MCF 10A (cell line): ENCODE data around the gene TESPA1. TPM values are rescaled to one million over a fixed set of nuclear protein-coding genes. Genes with fewer than 3 reads are reported as not detected.

Experiments
- BruUV-seq: library from RNA; stranded (reverse); fragments of 400-500 nt; replicated peaks from 2 replicates; lab custom pipeline; 2021; lab: Mats Ljungman, UMichigan
- CTCF ChIA-PET: fragments of 300-600 bp; sonication (Branson Sonifier 250); formaldehyde crosslinking; extraction: SDS; loops from one replicate; lab custom pipeline; 2021; ENCODE audit warnings: antibody characterized with exemption, inconsistent platforms; lab: Yijun Ruan, JAX
- POLR2A ChIA-PET: fragments of 300-600, 350-650 bp; sonication (Branson Sonifier 250); formaldehyde crosslinking; extraction: SDS; loops from one replicate; lab custom pipeline; 2020; ENCODE audit warnings: antibody characterized with exemption, inconsistent platforms; lab: Yijun Ruan, JAX
- DNase-seq: peaks from one replicate; pipeline ENCODE4 v3.0.0-alpha.2; 2018; ENCODE audit not compliant: unreplicated experiment
- H3K27ac Mint-ChIP-seq: one replicate; pipeline ENCODE4 v1.8.0; 2022; ENCODE audit warnings: mild to moderate bottlenecking, low read depth, mixed read lengths; ENCODE audit not compliant: unreplicated experiment
- H3K27me3 Mint-ChIP-seq: one replicate; pipeline ENCODE4 v1.8.0; 2022; ENCODE audit warnings: mixed read lengths; ENCODE audit not compliant: insufficient read depth, unreplicated experiment
- H3K36me3 Mint-ChIP-seq: one replicate; pipeline ENCODE4 v1.8.0; 2022; ENCODE audit warnings: mild to moderate bottlenecking, moderate library complexity, mixed read lengths; ENCODE audit not compliant: insufficient read depth, unreplicated experiment
- H3K4me1 Mint-ChIP-seq: one replicate; pipeline ENCODE4 v1.8.0; 2022; ENCODE audit warnings: mixed read lengths; ENCODE audit not compliant: insufficient read depth, unreplicated experiment
- H3K4me3 Mint-ChIP-seq: one replicate; pipeline ENCODE4 v1.8.0; 2022; ENCODE audit warnings: mild to moderate bottlenecking, moderate library complexity, mixed read lengths; ENCODE audit not compliant: unreplicated experiment
- H3K9me3 Mint-ChIP-seq: one replicate; pipeline ENCODE4 v1.8.0; 2022; ENCODE audit warnings: mixed read lengths; ENCODE audit not compliant: unreplicated experiment
- intact Hi-C: fragments of 100-400 bp; cut with micrococcal nuclease; formaldehyde crosslinking; loops from 2 replicates; pipeline ENCODE4 v1.14.1; 2022
- total RNA-seq: library from RNA; stranded (reverse); gene quantifications from 2 replicates; pipeline ENCODE4 v1.2.3, GENCODE V29; 2022
- TF ChIP-seq, protein P1 (sequence below): fragments of 200-600 bp; IDR thresholded peaks from one replicate; pipeline ENCODE4 v1.8.0; 2022; ENCODE audit warnings: antibody characterized with exemption, mild to moderate bottlenecking; ENCODE audit not compliant: unreplicated experiment

Gene TESPA1
- total RNA-seq, 1 experiment from 2014 or later = not detected

DNA sequence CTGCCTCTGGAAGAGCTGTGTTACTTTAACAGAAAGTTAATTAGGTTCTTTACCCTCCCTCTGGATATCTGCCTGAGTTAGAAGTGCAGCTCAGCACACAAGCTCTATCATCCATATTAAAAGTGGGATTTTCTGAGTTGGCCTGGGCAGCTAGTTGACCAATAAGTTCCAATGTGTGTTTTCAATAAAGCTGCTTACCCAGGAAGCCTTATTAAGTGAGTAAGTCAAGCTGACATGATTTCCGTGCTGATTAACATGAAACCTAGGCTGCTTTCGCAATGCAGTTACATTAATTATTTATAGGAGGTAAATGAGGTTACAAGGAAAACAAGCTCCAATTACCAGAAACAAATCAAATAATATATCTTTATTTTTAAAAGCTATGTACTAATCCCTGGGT is 40.0 kb upstream of the TESPA1 start:
- no TSS peak for BruUV-seq
- CTCF ChIA-PET = interaction anchor here (0.6 to 2.1 kb wide), 6 partner anchors 17 to 595 kb away, joined by 3 to 9 read pairs (median 4); no protein-coding TSS in a partner anchor
- Mint-ChIP-seq H3K4me3 (no peak overlapping the region), H3K27me3 (peaks cover 77% of the 10 kb centered on the region), H3K9me3 (no peaks in the 10 kb centered on the region), H3K36me3 (no peaks in the 10 kb centered on the region), H3K4me1 (no peaks in the 10 kb centered on the region), H3K27ac (no peak overlapping the region)
- intact Hi-C loops = no loop called here
- DNase-seq = no peak
- POLR2A ChIA-PET = no interaction called here
- TF ChIP-seq, protein P1, sequence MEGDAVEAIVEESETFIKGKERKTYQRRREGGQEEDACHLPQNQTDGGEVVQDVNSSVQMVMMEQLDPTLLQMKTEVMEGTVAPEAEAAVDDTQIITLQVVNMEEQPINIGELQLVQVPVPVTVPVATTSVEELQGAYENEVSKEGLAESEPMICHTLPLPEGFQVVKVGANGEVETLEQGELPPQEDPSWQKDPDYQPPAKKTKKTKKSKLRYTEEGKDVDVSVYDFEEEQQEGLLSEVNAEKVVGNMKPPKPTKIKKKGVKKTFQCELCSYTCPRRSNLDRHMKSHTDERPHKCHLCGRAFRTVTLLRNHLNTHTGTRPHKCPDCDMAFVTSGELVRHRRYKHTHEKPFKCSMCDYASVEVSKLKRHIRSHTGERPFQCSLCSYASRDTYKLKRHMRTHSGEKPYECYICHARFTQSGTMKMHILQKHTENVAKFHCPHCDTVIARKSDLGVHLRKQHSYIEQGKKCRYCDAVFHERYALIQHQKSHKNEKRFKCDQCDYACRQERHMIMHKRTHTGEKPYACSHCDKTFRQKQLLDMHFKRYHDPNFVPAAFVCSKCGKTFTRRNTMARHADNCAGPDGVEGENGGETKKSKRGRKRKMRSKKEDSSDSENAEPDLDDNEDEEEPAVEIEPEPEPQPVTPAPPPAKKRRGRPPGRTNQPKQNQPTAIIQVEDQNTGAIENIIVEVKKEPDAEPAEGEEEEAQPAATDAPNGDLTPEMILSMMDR = no peak

DNA sequence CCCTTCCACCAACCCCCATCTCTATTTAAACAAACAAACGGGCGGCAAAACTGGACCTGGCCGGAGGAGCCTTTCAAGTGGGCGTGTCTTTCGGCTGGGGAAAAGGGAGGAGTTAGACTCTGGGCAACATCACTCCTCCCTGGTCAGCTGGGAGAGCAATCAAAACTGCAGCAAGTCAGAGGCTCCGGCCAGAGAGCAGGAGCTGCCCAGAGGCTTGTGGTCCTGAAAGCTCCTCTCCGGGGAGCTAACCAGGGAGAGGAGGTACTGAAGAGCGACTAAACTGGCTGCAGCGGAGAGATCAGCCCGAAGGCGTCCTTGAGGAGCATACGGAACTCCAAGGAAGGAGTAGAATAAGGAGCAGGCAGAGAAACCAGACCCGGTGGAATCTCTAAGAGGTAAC is 35.2 kb upstream of the TESPA1 start, which contains the start of gene NEUROD4:
TSS of gene NEUROD4 (plus strand) at position 191 of the 400 bp plus-strand sequence. CDS start 6,466 bp downstream, outside the sequence.
- Mint-ChIP-seq H3K27me3 (peaks cover 64% of the 10 kb centered on the region), H3K4me3 (no peak within 1 kb of the TSS), H3K9me3 (no peaks in the 10 kb centered on the region), H3K36me3 (no peaks in the 10 kb centered on the region), H3K27ac (no peak within 1 kb of the TSS), H3K4me1 (no peaks in the 10 kb centered on the region)
- TF ChIP-seq, protein P1 = no peak
- ChIA-PET CTCF (interaction anchor here (1.4 to 2.2 kb wide), 3 partner anchors 27 to 52 kb away, joined by 3 to 12 read pairs (median 4); no protein-coding TSS in a partner anchor), POLR2A (no interaction called here)
- BruUV-seq = no TSS peak
- DNase-seq = peak; percentile 54
- intact Hi-C loops = no loop called here

DNA sequence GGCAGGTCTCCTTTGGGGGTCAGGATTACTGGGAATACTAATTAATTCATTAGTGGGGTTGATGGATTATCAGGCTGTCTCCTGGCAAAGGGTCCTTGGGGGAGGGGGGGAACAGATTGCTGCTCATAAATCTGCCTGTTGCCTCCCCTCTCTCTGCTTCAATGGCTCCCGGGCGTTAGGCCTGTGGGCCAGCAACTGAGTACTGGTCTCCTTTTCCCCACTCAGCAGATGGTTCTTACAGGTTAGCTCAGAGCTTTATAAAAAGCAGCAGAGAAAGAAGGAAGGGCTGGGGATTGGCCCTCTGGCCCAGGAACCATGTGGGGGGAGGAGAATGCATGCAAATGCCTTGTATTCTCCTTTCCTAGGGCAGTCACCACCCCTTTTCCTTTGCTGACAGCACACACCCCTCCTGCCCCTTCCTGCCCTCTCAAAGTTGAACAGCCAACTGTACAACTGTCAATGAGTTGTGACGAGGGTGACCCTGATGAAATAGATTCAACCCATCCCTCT is 32.9 kb upstream of the TESPA1 start:
- H3K36me3 Mint-ChIP-seq = no peaks in the 10 kb centered on the region
- BruUV-seq = no TSS peak
- no peak overlapping the region for H3K4me3 Mint-ChIP-seq
- no peak overlapping the region for H3K27ac Mint-ChIP-seq
- TF ChIP-seq, protein P1 = no peak
- H3K27me3 Mint-ChIP-seq = peaks cover 60% of the 10 kb centered on the region
- intact Hi-C loops = no loop called here
- no peaks in the 10 kb centered on the region for H3K4me1 Mint-ChIP-seq
- CTCF ChIA-PET = interaction anchor here (2.9 kb wide), 1 partner anchor 24 kb away, joined by 23 read pairs; no protein-coding TSS in a partner anchor
- no peak for DNase-seq
- no peaks in the 10 kb centered on the region for H3K9me3 Mint-ChIP-seq
- POLR2A ChIA-PET = no interaction called here

DNA sequence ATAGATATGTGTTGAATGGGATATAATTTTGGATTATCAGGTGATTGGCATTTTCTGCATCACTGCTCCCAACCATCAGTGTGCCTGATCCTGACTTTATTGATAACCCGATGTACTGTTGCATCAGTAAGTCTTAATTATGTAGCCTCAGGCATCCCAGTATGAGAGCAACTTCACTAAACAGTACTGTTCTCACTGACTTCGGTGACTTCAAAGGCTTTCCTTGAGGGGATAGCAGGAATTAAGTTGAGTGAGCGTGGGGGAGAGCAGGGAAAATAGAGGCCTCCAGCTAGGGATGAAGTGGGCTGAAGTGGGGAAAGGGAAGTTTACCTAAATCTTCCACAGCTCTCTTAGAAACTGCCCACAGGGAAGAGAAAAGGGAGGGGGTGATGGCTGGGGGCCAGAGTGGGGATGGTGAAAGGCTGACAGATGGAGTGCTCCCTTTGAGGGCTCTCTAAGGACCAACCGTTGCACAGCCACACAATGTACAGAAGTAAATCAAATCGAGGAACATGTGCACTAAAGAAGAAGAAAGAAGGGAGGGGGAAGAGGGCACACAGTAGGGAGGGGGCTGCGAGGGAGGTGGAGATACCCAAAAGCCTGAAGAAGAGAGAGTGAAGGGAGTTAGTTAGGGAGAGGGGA is 24.5 kb upstream of the TESPA1 start:
- CTCF ChIA-PET = interaction anchor here (0.7 to 1.8 kb wide), 5 partner anchors 10 to 65 kb away, joined by 3 to 9 read pairs (median 7); no protein-coding TSS in a partner anchor
- peaks cover 87% of the 10 kb centered on the region for H3K27me3 Mint-ChIP-seq
- intact Hi-C loops = no loop called here
- no peak overlapping the region for H3K27ac Mint-ChIP-seq
- POLR2A ChIA-PET = no interaction called here
- no peaks in the 10 kb centered on the region for H3K9me3 Mint-ChIP-seq
- H3K4me1 Mint-ChIP-seq = no peaks in the 10 kb centered on the region
- H3K4me3 Mint-ChIP-seq = no peak overlapping the region
- DNase-seq = no peak
- no TSS peak for BruUV-seq
- TF ChIP-seq, protein P1 = no peak
- H3K36me3 Mint-ChIP-seq = no peaks in the 10 kb centered on the region
